Hepatocyte (in vitro differentiated cells): ENCODE data around the gene SSR2.
"Not testable (repeated sequence)": the region's sequence is repeated elsewhere in the genome, so short reads cannot be mapped to it uniquely, and the experiment has no call there.

Experiments used
- CTCF ChIP-seq: fragments of 200-600 bp; sonication (generic); IDR thresholded peaks from 2 replicates; pipeline ENCODE4 v1.5.1; 2016; ENCODE audit warnings: antibody characterized with exemption, mild to moderate bottlenecking; ENCODE audit not compliant: poor library complexity
- EZH2 ChIP-seq: fragments of 200-600 bp; sonication (generic); IDR thresholded peaks from 2 replicates; pipeline ENCODE4 v1.6.1; 2016; ENCODE audit warnings: antibody characterized with exemption, mild to moderate bottlenecking, borderline replicate concordance
- EZH2phosphoT487 ChIP-seq: fragments of 200-600 bp; sonication (generic); IDR thresholded peaks from one replicate; pipeline ENCODE4 v1.6.1; 2018; ENCODE audit warnings: antibody characterized with exemption, mild to moderate bottlenecking, low read depth, moderate library complexity; ENCODE audit not compliant: unreplicated experiment, severe bottlenecking

DNA sequence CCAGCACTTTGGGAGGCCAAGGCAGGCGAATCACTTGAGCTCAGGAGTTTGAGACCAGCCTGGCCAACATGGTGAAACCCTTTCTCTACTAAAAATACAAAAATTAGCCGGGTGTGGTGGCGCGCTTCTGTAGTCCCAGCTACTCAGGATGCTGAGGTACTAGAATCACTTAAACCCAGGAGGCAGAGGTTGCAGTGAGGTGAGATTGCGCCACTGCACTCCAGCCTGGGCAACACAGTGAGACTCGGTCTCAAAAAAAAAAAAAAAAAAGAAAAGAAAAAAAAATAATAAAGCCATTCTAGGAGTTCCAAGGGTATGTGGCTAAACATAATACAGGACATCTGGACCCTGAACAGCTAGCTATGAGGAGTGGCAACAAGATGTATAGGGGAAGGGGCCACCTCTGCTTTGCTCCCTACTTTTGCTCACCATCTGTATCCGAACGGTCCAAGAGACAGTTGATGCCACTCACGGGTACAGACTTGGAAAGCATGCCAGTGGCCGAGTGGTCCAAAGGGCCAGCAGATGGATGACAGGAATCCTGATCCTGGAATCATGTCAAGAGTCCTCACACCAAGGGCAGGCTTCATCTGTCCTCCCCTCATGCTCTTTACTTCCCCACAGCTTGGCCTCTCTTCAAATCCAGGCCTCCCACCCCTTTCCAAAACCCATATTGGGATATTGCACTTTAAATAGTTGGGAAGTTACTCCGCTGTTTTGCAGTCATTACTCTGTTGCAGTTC is 35.7 kb downstream of the SSR2 start:
- not testable (repeated sequence) for TF ChIP-seq EZH2, CTCF, EZH2phosphoT487
